HG02938 (cell line): ENCODE measurements around the gene TLNRD1.
A peak's percentile ranks its signal among the peaks of the same experiment; 100 is the strongest.
"Not testable (repeated sequence)": the region's sequence is repeated elsewhere in the genome, so short reads cannot be mapped to it uniquely, and the experiment has no call there.

Experiments
- ATAC-seq: cut with Tn5 transposase; IDR thresholded peaks from one replicate; pipeline ENCODE4 v1.9.1; 2021; ENCODE audit warnings: mild to moderate bottlenecking, moderate library complexity; ENCODE audit not compliant: unreplicated experiment

Gene TLNRD1

DNA sequence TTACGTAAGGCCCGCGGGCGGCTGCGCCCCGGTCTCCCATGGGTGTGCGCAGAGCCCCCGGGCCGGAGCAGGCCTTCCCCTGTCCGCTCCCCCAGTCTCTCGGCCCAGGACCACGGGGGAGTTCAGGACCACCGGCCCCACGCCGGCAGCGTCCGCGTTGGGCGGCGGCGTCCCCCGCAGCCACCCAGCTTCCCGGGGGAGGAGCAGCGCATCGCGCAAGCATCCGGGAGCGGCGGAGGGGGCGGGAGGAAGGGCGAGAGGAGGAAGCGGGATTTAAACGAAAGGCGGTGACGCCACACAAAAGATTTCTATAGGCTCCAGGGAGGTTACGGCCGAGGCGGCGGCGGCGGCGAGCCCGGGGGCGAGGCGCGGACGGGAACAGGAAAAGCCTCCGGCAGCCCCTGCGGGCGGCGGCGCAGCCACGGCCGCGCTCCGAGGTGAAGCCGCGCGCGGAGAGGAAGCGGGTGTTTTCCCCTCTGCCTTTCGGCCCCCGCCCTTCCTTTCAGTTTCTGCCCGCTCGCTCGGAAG, at the start of gene TLNRD1:
Gene TLNRD1 (plus strand): TSS at position 300 of the 528 bp plus-strand sequence. CDS start 1,349 bp downstream, outside the sequence.
- peak; percentile 50 for ATAC-seq

DNA sequence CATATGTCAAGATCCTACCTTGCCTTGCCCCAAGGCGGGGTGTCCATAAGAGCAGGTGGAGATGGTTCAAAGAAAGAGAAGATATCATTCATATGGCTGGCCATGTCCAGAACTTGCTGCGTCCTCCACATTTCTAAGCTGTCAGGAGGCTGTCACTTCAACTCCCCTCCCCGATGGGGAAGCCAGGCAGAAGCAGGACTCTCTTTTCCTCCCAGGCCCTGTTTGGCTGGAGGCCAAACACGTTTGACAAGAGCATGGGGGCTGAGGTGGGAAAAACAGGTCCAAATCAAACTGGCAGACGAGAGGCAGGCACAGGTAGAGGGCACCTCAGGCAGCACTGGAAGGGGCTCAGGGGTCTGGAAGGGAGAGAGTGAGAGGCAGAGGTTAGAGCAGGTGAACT, 48.8 kb upstream of the TLNRD1 start:
- ATAC-seq: no peak

DNA sequence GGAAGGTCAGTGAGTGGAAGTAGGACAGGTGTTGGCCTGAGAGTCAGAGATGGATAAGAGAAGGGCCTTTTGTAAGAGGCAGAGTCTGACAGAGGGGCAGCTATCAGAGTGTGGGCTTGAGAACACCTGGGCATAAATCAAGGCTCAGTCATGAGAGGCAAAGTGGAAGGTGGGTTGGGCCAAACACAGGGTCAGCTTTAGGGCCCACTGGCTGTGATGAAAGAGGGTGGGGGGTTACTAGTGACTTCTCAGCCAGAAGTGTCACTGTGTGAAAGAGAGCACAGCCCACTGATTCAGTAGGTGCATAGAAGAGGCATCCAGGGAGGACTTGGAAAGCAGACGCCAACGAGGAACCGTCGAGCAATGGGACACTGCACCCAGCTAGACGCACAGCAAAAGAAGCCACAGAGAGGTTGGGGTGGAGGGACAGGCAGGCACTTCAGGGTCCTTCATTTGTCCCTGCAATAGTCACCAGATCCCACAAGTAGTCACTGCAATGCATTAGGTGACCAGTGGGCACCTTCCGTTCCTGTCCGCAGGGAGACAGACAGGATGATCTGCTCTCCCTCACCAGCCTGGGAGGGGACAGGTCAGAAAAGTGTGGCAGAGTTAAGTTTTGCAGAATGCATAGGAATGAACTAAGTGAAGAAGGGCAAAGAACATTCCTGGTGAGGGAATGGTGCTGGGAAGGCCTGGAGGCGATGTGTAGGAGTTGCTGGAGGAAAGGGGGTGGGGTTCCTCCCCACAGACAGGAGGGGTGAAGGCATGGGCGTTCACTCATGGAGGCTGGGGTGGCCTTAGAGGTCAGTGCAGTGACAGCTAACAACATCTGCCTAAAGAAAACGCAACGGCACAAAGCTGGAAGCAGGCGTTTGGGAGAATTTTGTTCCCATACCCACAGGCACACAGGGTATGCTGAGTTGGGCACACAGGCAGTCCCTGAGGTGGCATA, 47.4 kb upstream of the TLNRD1 start:
- ATAC-seq: no peak

DNA sequence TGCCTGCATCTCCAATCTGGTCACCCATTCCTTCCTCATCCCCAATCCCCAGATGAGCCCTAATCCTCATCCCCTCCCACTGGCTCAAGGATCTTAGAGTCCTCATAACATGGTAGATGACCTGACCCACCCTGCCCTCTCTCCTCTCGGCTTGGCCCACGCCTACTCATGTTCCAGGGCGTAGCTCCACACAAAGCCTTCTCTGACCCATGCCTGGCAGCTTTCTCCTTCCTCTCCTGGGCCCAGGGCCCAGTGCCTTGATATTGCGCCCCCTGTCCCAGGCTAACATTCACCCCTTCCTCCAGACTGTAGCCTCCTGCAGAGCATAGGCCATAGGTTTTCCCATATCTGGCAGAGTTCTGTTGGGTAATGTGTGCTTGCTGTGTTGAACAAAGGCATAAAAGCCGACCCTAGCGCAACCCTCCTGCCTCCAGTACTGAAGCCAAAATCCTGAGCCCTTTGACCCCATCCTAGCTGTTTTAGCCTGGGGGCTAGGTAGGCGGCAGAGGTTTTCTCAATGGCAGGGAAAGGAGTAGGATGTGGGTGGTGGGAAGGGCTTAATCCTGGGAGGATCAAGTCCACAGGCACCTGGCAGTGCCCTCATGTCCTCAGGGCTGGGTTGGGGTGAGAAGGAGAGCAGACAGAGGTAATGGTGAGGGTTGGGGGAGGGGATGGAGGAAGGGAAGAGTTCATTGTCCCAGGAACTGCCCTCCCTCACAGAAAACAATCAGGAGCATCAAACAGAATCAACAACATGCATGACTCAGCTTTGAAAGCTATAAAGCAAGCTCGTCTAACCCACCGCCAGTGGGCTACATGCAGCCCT, 46.6 kb upstream of the TLNRD1 start:
- ATAC-seq: no peak

DNA sequence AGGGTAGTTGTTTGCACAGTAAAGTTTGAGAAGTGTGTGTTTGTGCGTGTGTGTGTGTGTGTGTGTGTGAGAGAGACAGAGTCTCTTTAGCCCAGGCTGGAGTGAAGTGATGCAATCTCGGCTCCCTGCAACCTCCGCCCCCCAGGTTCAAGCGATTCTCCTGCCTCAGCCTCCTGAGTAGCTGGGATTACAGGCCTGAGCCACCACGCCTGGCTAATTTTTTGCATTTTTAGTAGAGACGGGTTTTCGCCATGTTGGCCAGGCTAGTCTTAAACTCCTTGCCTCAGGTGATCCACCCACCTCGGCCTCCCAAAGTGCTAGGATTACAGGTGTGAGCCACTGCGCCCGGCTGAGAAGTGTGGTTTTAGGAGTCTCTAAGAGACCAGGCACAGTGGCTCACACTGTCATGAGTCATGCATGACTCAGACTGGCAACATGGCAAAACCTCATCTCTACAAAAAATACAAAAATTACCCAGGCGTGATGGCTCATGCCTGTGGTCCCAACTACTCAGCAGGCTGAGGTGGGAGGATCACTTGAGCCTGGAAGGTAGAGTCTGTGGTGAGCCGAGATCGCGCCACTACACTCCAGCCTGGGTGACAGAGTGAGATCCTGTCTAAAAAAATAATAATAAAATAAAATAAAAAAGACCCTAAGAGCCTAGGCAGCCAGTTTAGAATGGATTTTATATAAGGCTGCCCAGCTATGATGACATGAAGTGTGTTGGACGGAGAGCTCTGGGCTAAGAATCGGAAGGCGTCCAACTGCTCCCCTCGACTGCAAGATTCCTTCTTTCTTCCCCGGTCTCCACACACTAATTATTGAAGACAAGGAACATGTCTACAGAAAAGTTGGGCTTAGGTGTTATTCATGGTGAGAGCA, 44.9 kb upstream of the TLNRD1 start:
- ATAC-seq: not testable (repeated sequence)

DNA sequence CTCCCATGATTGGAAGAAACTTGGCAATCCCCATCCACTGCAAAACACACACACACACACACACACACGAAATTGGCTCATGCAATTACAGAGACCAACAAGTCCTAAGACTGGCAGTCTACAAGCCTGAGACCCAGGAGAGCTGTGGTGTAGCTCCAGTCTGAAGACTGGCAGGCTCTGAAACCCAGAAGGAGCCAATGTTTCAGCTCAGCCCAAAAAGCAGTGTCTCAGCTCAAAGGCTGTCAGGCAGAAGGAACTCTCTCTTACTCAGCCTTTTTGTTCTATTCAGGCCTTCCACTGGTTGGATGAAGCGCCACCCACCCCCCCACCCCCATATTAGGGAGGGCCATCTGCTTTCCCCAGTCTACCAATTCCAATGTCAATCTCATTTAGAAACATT, 43.2 kb upstream of the TLNRD1 start:
- no peak for ATAC-seq

DNA sequence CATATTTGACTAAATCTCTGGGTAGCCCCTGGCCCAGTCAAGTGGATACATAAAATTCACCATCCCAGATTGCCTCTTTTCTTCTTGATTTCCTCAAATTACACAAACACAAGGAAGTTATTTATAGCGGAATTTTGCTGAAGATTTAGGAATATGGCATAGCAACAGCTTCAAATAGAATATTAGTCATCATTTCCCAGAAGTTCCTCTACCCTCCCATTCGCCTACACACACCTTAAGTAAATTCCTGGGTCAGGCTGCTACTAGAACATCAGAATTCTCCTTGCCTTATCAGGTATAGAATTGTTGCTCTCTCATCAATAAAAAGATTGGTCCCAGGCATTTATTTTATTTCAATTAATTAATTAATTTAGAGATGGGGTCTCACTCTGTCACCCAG, 42.7 kb upstream of the TLNRD1 start:
- no peak for ATAC-seq

DNA sequence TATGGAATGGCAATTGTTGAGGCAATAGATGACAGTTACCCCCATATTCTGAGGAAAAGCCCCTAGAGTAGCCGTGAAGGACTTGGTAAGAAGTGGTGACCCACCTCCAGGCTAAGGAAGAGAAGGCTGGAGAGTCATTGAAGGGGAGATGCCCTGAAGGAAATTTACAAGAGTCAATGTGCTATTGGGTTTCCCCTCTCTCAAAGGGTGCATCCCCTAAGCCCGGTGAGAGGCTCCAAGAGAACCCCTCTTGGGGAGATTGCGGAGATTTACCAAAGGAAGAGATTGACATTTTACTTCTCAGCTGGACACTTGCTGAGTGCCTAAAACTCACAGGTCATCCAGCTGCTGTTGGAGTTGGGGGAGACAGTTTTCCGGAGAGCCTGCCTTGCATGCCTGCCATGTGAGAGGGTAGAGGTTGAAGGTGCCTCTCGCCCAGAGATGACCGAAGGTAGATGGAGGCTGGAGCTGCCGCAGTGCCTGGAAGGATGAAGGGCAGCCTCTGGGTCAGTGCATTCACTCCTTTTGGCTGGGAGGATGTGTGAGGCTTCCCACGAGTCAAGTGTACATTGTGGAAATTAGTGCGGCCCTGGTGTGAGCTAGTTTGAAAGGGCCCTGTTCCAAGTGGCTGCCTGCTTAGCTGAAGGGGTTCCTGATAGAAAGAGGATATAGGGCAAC, 41.8 kb upstream of the TLNRD1 start:
- no peak for ATAC-seq

DNA sequence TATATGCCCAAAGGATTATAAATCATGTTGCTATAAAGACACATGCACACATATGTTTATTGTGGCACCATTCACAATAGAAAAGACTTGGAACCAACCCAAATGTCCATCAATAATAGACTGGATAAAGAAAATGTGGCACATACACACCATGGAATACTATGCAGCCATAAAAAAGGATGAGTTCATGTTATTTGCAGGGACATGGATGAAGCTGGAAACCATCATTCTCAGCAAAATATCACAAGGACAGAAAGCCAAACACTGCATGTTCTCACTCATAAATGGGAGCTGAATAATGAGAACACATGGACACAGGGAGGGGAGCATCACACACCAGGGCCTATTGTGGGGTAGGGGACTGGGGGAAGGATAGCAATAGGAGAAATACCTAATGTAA, 35.3 kb upstream of the TLNRD1 start:
- not testable (repeated sequence) for ATAC-seq

DNA sequence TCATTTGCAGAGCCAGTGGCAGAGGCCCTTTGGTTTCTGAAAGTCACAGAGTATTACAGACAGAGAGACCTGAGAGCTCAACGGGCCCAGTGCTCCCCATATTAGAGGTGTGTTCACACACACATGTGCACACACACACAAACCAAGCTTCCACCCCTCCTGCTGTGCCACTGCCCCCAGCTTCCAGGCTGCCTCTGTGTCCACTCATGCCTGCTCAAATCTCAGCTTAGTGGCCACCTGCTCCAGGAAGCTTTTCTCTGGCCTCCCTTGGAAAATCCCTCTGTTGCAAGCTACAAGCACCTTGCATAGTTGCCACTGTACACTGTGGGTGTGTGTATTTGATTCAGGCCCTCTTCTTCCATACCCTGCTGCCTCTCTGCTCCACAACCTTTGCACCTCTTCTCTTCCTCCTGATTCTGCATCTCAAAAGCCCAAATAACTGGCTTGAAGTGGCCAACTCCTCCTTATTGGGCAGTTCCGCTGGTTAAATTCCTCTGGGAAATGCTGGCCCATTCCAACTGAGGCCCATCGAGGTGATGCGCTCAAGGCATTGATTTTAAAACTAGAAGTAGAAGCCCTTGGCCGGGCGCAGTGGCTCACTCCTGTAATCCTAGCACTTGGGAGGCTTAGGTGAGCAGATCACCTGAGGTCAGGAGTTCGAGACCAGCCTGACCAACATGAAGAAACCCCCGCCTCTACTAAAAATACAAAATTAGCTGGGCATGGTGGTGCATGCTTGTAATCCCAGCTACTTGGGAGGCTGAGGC, 34.1 kb upstream of the TLNRD1 start:
- ATAC-seq: no peak

DNA sequence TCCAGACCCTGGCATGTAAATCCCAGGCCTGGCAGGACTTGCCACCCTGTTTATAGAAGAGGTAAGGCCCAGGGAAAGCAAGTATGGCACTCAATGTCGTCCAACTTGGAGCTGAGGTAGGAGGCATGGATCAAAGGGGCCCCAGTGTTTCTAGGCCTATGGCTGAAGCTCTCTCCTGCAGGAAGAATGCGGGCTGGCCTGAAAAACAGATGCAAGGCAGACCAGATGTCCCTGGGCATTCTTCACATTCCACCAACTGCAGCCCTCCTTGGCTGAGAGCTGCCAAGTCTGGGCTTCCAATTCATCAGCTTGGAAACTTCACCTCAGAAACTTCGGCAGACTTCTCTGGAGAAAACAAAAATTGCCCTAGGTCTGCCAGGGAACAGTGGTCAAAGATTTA, 33.3 kb upstream of the TLNRD1 start:
- ATAC-seq: no peak

DNA sequence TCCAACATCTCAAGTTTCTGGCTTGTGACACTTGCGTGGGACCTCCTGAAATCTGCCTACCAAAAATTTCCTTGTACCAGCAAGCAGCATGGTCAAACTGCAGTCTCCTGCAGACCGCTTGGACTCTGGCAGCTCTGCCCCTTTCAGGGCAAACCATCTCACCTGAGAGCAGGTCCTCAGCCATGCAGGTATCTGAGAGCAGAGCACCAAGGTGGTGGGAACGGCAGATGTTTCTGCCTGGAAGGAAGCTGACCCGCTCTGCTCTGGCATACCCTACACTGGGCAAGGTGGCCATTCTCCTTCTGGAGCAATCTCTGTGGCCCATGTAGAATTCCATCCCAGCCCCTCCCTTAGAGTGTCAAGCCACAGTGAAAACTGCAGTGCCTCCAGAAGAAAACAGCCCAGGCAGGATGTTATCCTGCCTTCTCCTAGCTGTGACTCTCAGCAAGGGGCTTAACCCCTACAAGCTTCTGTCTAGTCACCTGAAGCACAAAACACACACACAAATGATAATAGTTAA, 32.7 kb upstream of the TLNRD1 start:
- no peak for ATAC-seq

DNA sequence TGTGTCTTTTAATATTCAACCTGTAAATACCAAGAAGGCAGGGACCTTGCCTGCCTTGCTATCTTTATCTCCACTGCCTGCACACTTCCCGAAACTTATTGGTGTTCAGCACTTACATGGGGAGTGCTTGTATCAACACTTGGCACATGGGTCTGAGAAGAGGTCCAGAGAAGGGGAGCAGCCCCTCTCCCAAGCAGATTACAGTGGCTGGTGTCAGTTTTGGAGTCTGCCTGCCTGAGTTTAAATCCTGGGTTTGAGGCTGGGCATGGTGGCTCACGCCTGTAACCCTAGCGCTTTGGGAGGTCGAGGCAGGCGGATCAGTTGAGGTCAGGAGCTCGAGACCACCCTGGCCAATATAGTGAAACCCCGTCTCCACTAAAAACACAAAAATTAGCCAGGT, 31.4 kb upstream of the TLNRD1 start:
- ATAC-seq: no peak

DNA sequence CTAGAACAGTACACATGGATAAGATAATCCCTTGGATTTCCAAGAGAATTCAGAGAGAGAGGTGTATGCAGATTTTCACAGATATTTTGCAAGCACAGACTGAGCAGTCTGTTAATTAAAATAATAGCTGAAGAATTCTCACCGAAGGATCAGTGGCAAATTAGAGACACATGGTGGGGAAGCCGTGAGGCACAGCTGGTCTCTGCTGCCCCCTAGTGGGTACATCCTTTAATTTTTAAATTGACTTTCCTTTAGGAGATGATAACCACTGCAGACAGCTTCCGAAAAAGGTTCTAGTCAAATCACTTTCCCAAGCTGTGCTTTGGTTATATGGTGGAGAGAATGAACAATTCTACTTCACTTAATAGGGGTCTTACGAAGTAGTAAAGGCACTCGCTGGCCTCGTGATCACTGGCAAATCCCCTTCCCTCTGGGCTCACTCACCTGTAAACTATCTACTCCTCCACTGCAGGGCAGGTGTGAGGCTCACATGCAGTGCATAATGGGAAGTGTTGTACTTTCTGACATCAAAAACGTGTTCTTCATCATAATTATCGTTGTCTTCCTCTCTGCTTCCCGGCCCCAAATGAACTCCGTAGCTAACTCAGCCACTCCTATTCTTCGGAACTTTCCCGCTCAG, 30.6 kb upstream of the TLNRD1 start:
- peak; percentile 70 for ATAC-seq

DNA sequence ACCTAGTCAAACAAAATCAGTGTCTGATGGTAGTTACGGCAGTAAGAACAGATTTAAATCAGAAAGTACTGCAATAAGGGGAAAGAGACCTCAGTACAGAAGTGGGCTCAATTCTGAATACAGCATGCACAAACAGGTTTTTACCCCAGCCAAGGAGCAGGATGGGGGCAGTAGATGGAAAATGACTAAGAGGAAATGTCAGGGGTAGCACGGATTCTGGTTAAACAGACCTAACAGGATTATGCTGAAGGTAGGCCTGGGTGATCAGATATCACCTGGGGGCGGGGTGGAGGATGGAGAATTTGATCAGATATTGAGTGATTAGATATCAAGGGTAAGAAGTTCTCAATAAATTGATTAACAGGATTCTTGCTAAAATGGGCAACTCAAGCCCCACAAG, 30.1 kb upstream of the TLNRD1 start:
- ATAC-seq: no peak

DNA sequence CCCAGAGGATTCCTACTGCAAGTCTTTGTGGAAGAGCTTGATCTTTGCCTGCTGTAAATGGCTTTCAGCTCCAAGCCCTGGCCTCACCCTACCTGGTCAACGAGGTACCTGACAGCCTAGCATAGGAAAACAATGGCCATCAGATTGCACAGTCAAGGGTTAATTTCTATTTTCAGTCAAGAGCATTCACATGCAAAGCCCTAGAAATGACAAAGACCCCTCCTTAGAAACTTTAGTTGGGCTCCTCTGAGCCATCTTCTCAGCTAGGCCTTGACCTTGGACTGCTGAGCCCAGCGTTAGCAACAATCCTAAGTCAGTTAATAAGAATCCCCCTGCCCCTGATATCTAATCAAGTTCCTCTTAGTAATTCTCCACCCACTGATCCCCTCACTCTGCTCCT, 29.6 kb upstream of the TLNRD1 start:
- no peak for ATAC-seq

DNA sequence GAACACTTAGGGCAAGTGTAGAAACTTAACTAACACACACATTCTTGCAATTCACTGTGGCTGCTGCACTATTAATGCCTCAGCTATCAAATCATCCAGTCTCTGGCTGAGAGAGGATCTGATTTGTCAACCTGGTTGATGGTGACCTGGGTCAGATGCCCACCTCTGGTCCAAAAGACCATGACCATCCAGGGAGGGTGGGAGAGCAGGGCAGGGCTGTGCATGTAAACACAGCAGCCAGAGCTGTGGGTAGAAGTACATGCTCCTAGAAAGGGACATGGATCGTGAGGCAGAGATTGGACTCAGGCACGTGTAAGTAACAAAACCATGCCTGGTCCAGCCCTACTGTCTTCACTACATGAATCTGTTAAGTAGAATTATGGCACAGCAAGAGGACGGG, 28.4 kb upstream of the TLNRD1 start:
- no peak for ATAC-seq

DNA sequence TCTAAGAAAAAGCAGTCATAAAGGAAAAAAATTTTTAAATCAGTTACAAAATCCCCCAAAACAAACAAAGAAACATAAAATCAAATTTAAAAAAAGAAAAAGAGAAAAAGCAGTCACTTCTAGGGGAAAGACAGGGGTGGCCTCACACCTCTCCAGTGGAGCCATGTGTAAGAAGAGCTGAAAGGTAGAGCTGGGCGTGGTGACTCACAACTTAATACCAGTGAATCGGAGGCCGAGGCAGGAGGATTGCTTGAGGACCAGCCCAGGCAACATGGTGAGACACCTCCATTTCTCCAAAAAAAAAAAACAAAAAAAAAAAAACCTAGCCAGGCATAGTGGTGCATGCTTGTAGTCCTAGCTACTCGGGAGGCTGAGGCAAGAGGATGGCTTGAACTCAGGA, 25.8 kb upstream of the TLNRD1 start:
- ATAC-seq: no peak

DNA sequence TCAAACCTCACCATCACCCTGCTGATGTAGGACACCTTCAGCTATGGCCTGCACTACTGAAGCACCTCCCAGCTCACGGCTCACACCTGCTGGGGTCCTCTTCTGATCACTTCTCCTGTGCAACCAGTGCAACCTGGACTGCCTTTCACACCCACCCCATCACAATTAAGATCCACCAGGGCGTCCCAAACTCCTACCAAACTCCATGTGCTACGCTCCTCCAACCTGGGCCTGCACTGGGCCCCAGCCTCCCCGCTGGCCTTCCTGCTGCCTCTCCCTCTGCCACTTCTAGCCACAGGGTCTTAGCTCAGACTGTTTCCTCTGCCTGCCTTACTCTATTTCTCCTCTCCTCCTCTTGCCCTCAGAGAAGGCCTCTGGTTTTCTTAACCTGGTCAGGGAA, 23.9 kb upstream of the TLNRD1 start:
- ATAC-seq: no peak
